HuH-7 (cell line): Measurements from ENCODE around the gene ATAD2B.
"Not testable (repeated sequence)": the region's sequence is repeated elsewhere in the genome, so short reads cannot be mapped to it uniquely, and the experiment has no call there.

ENCODE experiments used
- DNase-seq: peaks from one replicate; pipeline ENCODE4 v3.0.0; 2011; ENCODE audit warnings: low spot score

Gene ATAD2B

GRCh38 chr2:23788100-23788499 is 138.8 kb downstream of the ATAD2B start:
- no peak for DNase-seq

- DNase-seq = no peak
Observed at GRCh38 chr2:23784971-23785370, 142.0 kb downstream of the ATAD2B start.

- DNase-seq = no peak
Observed at GRCh38 chr2:23782646-23783045, 144.3 kb downstream of the ATAD2B start.

- DNase-seq = no peak
Observed at GRCh38 chr2:23782126-23782525, 144.8 kb downstream of the ATAD2B start.

- DNase-seq = not testable (repeated sequence)
Observed at GRCh38 chr2:23780465-23780864, 146.5 kb downstream of the ATAD2B start.

GRCh38 chr2:23777826-23778225 is 149.1 kb downstream of the ATAD2B start:
- DNase-seq = no peak

GRCh38 chr2:23776021-23776420 is 150.9 kb downstream of the ATAD2B start:
- DNase-seq = no peak

GRCh38 chr2:23772684-23773083 is 154.2 kb downstream of the ATAD2B start:
- DNase-seq = no peak

- no peak for DNase-seq
Observed at GRCh38 chr2:23772056-23772455, 154.9 kb downstream of the ATAD2B start.

GRCh38 chr2:23769364-23769763 is 157.6 kb downstream of the ATAD2B start:
- DNase-seq = no peak

GRCh38 chr2:23767876-23768621 is 158.9 kb downstream of the ATAD2B start:
- no peak for DNase-seq

- DNase-seq = no peak
Observed at GRCh38 chr2:23762141-23762540, 164.8 kb downstream of the ATAD2B start.

GRCh38 chr2:23761638-23762037 is 165.3 kb downstream of the ATAD2B start:
- DNase-seq = no peak

- DNase-seq = no peak
Observed at GRCh38 chr2:23760736-23761135, 166.2 kb downstream of the ATAD2B start.

- no peak for DNase-seq
Observed at GRCh38 chr2:23757686-23758433, 169.1 kb downstream of the ATAD2B start.

- no peak for DNase-seq
Observed at GRCh38 chr2:23756593-23757292, 170.2 kb downstream of the ATAD2B start.

GRCh38 chr2:23754970-23755369 is 172.0 kb downstream of the ATAD2B start:
- no peak for DNase-seq

GRCh38 chr2:23753291-23754010 is 173.5 kb downstream of the ATAD2B start:
- no peak for DNase-seq

GRCh38 chr2:23751747-23752265 is 175.1 kb downstream of the ATAD2B start:
- no peak for DNase-seq

GRCh38 chr2:23746141-23746863 is 180.6 kb downstream of the ATAD2B start:
- no peak for DNase-seq

- no peak for DNase-seq
Observed at GRCh38 chr2:23745726-23746105, 181.2 kb downstream of the ATAD2B start.
